Gastroesophageal sphincter (tissue), 3 donors: ENCODE data around the gene DNASE1.

ENCODE experiments used
- EP300 ChIP-seq: sonication (generic); formaldehyde crosslinking; IDR thresholded peaks from one replicate; pipeline ENCODE4 v1.6.1; 2017; ENCODE audit warnings: antibody characterized with exemption, mild to moderate bottlenecking
- POLR2A ChIP-seq, 2 donors: fragments of 450-650 bp; IDR thresholded peaks; one replicate each; pipeline ENCODE4 v1.6.1; 2017; ENCODE audit warnings: antibody characterized with exemption in 2 of 2, mild to moderate bottlenecking in 2 of 2, moderate library complexity in 1 of 2
- POLR2AphosphoS5 ChIP-seq: sonication (generic); formaldehyde crosslinking; IDR thresholded peaks from one replicate; pipeline ENCODE4 v1.6.1; 2017; ENCODE audit warnings: antibody characterized with exemption
- TF ChIP-seq, protein P1 (sequence below), 4 experiments: fragments of 200-600 bp in 2 of 4; fragments of 450-650 bp in 2 of 4; sonication (generic) in 1 of 4; IDR thresholded peaks; one replicate each; pipeline ENCODE4 v1.5.1; 2017 to 2019; ENCODE audit warnings: antibody characterized with exemption in 4 of 4, mild to moderate bottlenecking in 2 of 4, moderate library complexity in 2 of 4

DNA sequence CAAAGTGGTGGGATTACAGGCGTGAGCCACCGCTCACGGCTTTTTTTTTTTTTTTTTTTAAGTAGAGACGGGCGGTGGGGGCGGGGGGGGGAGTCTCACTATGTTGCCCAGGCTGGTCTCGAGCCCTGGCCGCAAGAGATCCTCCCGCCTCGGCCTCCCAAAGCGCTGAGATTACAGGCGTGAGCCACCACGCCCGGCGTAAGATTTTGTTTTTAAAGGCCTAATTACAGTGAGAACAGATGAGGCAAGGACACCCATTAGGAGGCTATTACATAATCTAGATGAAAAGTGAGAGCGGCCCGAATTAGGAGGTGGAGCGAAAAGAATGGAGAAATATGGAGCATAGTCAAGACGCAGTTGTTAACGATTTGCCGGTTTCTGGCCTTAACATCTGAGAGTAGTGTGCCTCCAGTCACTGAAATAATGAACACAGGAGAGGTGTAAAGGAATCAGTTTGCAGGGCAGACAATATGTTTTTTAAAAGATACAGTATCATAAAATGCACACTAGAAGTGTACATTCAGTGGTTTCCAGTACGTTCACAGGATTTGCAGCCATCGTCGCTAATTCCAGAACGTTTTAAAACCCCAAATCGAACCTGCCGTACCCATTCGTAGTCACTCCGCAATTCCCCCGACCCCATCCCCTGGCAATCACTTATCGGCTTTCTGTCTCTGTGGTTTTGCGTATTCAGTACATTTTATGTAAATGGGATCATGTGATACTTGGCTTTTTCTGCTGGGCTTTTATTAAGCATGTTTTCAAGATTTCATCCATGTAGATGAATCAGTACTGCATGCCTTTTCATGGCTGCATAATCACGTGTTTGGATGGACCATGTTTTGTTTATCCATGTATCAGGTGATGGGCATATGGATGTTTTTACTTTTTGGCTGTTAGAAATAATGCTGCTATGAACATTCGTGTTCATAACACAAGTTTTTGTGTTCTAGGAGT lies 41.7 kb upstream of the DNASE1 start:
- TF ChIP-seq, protein P1, sequence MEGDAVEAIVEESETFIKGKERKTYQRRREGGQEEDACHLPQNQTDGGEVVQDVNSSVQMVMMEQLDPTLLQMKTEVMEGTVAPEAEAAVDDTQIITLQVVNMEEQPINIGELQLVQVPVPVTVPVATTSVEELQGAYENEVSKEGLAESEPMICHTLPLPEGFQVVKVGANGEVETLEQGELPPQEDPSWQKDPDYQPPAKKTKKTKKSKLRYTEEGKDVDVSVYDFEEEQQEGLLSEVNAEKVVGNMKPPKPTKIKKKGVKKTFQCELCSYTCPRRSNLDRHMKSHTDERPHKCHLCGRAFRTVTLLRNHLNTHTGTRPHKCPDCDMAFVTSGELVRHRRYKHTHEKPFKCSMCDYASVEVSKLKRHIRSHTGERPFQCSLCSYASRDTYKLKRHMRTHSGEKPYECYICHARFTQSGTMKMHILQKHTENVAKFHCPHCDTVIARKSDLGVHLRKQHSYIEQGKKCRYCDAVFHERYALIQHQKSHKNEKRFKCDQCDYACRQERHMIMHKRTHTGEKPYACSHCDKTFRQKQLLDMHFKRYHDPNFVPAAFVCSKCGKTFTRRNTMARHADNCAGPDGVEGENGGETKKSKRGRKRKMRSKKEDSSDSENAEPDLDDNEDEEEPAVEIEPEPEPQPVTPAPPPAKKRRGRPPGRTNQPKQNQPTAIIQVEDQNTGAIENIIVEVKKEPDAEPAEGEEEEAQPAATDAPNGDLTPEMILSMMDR (IDR thresholded peaks at IDR 0.05) = no peak
- TF ChIP-seq POLR2A (IDR thresholded peaks at IDR 0.05) (no peak), POLR2AphosphoS5 (no peak), EP300 (no peak)
